ENCODE measurements around the gene ZCCHC7.

The ZCCHC7 gene

GRCh38 chr9:37338218-37338617, 217.8 kb downstream of the ZCCHC7 start:
- peaks cover 51% of the 10 kb centered on the region for H3K4me1 ChIP-seq (ENCODE audit: control insufficient read depth, insufficient read depth, low read length)
- H3K4me3 ChIP-seq (ENCODE audit: low read depth, low read length): no peak overlapping the region
- no peak overlapping the region for H3K27ac ChIP-seq (ENCODE audit: low read depth, low read length)
- H3K9me3 ChIP-seq (ENCODE audit: control insufficient read depth, insufficient read depth, low read length): no peaks in the 10 kb centered on the region
- no peaks in the 10 kb centered on the region for H3K36me3 ChIP-seq (ENCODE audit: control insufficient read depth, insufficient read depth, low read length)
- no peaks in the 10 kb centered on the region for H3K27me3 ChIP-seq (ENCODE audit: control insufficient read depth, insufficient read depth, low read length)
- H3K9ac ChIP-seq (ENCODE audit: low read depth, low read length): no peak overlapping the region

GRCh38 chr9:37339923-37340322, 219.5 kb downstream of the ZCCHC7 start:
- Histone ChIP-seq H3K27me3 (ENCODE audit: control insufficient read depth, insufficient read depth, low read length) (no peaks in the 10 kb centered on the region), H3K4me3 (ENCODE audit: low read depth, low read length) (no peak overlapping the region), H3K9ac (ENCODE audit: low read depth, low read length) (no peak overlapping the region), H3K27ac (ENCODE audit: low read depth, low read length) (no peak overlapping the region), H3K9me3 (ENCODE audit: control insufficient read depth, insufficient read depth, low read length) (no peaks in the 10 kb centered on the region), H3K36me3 (ENCODE audit: control insufficient read depth, insufficient read depth, low read length) (no peaks in the 10 kb centered on the region), H3K4me1 (ENCODE audit: control insufficient read depth, insufficient read depth, low read length) (peaks cover 51% of the 10 kb centered on the region)

- Histone ChIP-seq H3K4me1 (ENCODE audit: control insufficient read depth, insufficient read depth, low read length) (peaks cover 51% of the 10 kb centered on the region), H3K9ac (ENCODE audit: low read depth, low read length) (no peak overlapping the region), H3K36me3 (ENCODE audit: control insufficient read depth, insufficient read depth, low read length) (no peaks in the 10 kb centered on the region), H3K4me3 (ENCODE audit: low read depth, low read length) (no peak overlapping the region), H3K9me3 (ENCODE audit: control insufficient read depth, insufficient read depth, low read length) (no peaks in the 10 kb centered on the region), H3K27ac (ENCODE audit: low read depth, low read length) (no peak overlapping the region), H3K27me3 (ENCODE audit: control insufficient read depth, insufficient read depth, low read length) (no peaks in the 10 kb centered on the region)
These were observed 220.6 kb downstream of the ZCCHC7 start for GRCh38 chr9:37340961-37341360.

GRCh38 chr9:37341704-37342103, 221.3 kb downstream of the ZCCHC7 start:
- no peak overlapping the region for H3K4me3 ChIP-seq (ENCODE audit: low read depth, low read length)
- H3K27me3 ChIP-seq (ENCODE audit: control insufficient read depth, insufficient read depth, low read length): no peaks in the 10 kb centered on the region
- peak overlapping the region; percentile 22 for H3K27ac ChIP-seq (ENCODE audit: low read depth, low read length)
- no peaks in the 10 kb centered on the region for H3K36me3 ChIP-seq (ENCODE audit: control insufficient read depth, insufficient read depth, low read length)
- H3K4me1 ChIP-seq (ENCODE audit: control insufficient read depth, insufficient read depth, low read length): peaks cover 43% of the 10 kb centered on the region
- no peak overlapping the region for H3K9ac ChIP-seq (ENCODE audit: low read depth, low read length)
- H3K9me3 ChIP-seq (ENCODE audit: control insufficient read depth, insufficient read depth, low read length): no peaks in the 10 kb centered on the region

- no peaks in the 10 kb centered on the region for H3K36me3 ChIP-seq (ENCODE audit: control insufficient read depth, insufficient read depth, low read length)
- no peak overlapping the region for H3K4me3 ChIP-seq (ENCODE audit: low read depth, low read length)
- no peak overlapping the region for H3K27ac ChIP-seq (ENCODE audit: low read depth, low read length)
- no peak overlapping the region for H3K9ac ChIP-seq (ENCODE audit: low read depth, low read length)
- no peaks in the 10 kb centered on the region for H3K27me3 ChIP-seq (ENCODE audit: control insufficient read depth, insufficient read depth, low read length)
- H3K4me1 ChIP-seq (ENCODE audit: control insufficient read depth, insufficient read depth, low read length): peaks cover 38% of the 10 kb centered on the region
- H3K9me3 ChIP-seq (ENCODE audit: control insufficient read depth, insufficient read depth, low read length): no peaks in the 10 kb centered on the region
These were observed 222.1 kb downstream of the ZCCHC7 start for GRCh38 chr9:37342493-37342892.

- H3K27me3 ChIP-seq (ENCODE audit: control insufficient read depth, insufficient read depth, low read length): no peaks in the 10 kb centered on the region
These were observed 222.5 kb downstream of the ZCCHC7 start for GRCh38 chr9:37342895-37343294.

GRCh38 chr9:37343724-37344123, 223.3 kb downstream of the ZCCHC7 start:
- Histone ChIP-seq H3K4me3 (ENCODE audit: low read depth, low read length) (no peak overlapping the region), H3K27me3 (ENCODE audit: control insufficient read depth, insufficient read depth, low read length) (no peaks in the 10 kb centered on the region), H3K9ac (ENCODE audit: low read depth, low read length) (no peak overlapping the region), H3K9me3 (ENCODE audit: control insufficient read depth, insufficient read depth, low read length) (no peaks in the 10 kb centered on the region), H3K27ac (ENCODE audit: low read depth, low read length) (no peak overlapping the region), H3K36me3 (ENCODE audit: control insufficient read depth, insufficient read depth, low read length) (no peaks in the 10 kb centered on the region), H3K4me1 (ENCODE audit: control insufficient read depth, insufficient read depth, low read length) (peaks cover 30% of the 10 kb centered on the region)

More at GRCh38 chr9:37342895-37343294, 222.5 kb downstream of the ZCCHC7 start:
- Histone ChIP-seq H3K27ac (ENCODE audit: low read depth, low read length) (no peak overlapping the region), H3K9ac (ENCODE audit: low read depth, low read length) (no peak overlapping the region), H3K4me3 (ENCODE audit: low read depth, low read length) (no peak overlapping the region), H3K9me3 (ENCODE audit: control insufficient read depth, insufficient read depth, low read length) (no peaks in the 10 kb centered on the region), H3K4me1 (ENCODE audit: control insufficient read depth, insufficient read depth, low read length) (peaks cover 34% of the 10 kb centered on the region), H3K36me3 (ENCODE audit: control insufficient read depth, insufficient read depth, low read length) (no peaks in the 10 kb centered on the region)

- no peak overlapping the region for H3K27ac ChIP-seq (ENCODE audit: low read depth, low read length)
- no peak overlapping the region for H3K9ac ChIP-seq (ENCODE audit: low read depth, low read length)
- H3K27me3 ChIP-seq (ENCODE audit: control insufficient read depth, insufficient read depth, low read length): no peaks in the 10 kb centered on the region
- H3K4me1 ChIP-seq (ENCODE audit: control insufficient read depth, insufficient read depth, low read length): peaks cover 20% of the 10 kb centered on the region
- no peak overlapping the region for H3K4me3 ChIP-seq (ENCODE audit: low read depth, low read length)
- no peaks in the 10 kb centered on the region; the same call in 1 of the 2 replicates for H3K36me3 ChIP-seq (ENCODE audit: control insufficient read depth, insufficient read depth, low read length)
- no peaks in the 10 kb centered on the region for H3K9me3 ChIP-seq (ENCODE audit: control insufficient read depth, insufficient read depth, low read length)
These were observed 224.7 kb downstream of the ZCCHC7 start for GRCh38 chr9:37345038-37345437.

GRCh38 chr9:37348917-37349316, 228.5 kb downstream of the ZCCHC7 start:
- Histone ChIP-seq H3K27me3 (ENCODE audit: control insufficient read depth, insufficient read depth, low read length) (no peaks in the 10 kb centered on the region), H3K27ac (ENCODE audit: low read depth, low read length) (no peak overlapping the region), H3K4me1 (ENCODE audit: control insufficient read depth, insufficient read depth, low read length) (no peaks in the 10 kb centered on the region), H3K36me3 (ENCODE audit: control insufficient read depth, insufficient read depth, low read length) (no peaks in the 10 kb centered on the region; the same call in 1 of the 2 replicates), H3K4me3 (ENCODE audit: low read depth, low read length) (no peak overlapping the region), H3K9me3 (ENCODE audit: control insufficient read depth, insufficient read depth, low read length) (no peaks in the 10 kb centered on the region), H3K9ac (ENCODE audit: low read depth, low read length) (no peak overlapping the region)

GRCh38 chr9:37350486-37351190, 230.3 kb downstream of the ZCCHC7 start:
- Histone ChIP-seq H3K4me1 (ENCODE audit: control insufficient read depth, insufficient read depth, low read length) (no peaks in the 10 kb centered on the region), H3K27me3 (ENCODE audit: control insufficient read depth, insufficient read depth, low read length) (no peaks in the 10 kb centered on the region), H3K9ac (ENCODE audit: low read depth, low read length) (no peak overlapping the region), H3K36me3 (ENCODE audit: control insufficient read depth, insufficient read depth, low read length) (no peaks in the 10 kb centered on the region; the same call in 1 of the 2 replicates), H3K9me3 (ENCODE audit: control insufficient read depth, insufficient read depth, low read length) (no peaks in the 10 kb centered on the region), H3K4me3 (ENCODE audit: low read depth, low read length) (no peak overlapping the region), H3K27ac (ENCODE audit: low read depth, low read length) (no peak overlapping the region)

GRCh38 chr9:37353791-37354190, 233.4 kb downstream of the ZCCHC7 start:
- no peak overlapping the region for H3K27ac ChIP-seq (ENCODE audit: low read depth, low read length)
- no peaks in the 10 kb centered on the region for H3K4me1 ChIP-seq (ENCODE audit: control insufficient read depth, insufficient read depth, low read length)
- H3K36me3 ChIP-seq (ENCODE audit: control insufficient read depth, insufficient read depth, low read length): no peaks in the 10 kb centered on the region; the same call in 1 of the 2 replicates
- H3K9me3 ChIP-seq (ENCODE audit: control insufficient read depth, insufficient read depth, low read length): no peaks in the 10 kb centered on the region
- no peak overlapping the region for H3K9ac ChIP-seq (ENCODE audit: low read depth, low read length)
- no peak overlapping the region for H3K4me3 ChIP-seq (ENCODE audit: low read depth, low read length)
- H3K27me3 ChIP-seq (ENCODE audit: control insufficient read depth, insufficient read depth, low read length): no peaks in the 10 kb centered on the region

All from HUES48 (cell line).